CD4-positive, alpha-beta T cell treated with Interleukin-1 beta for 1 hour (primary cell): ENCODE measurements around the gene ADK.

Experiments used
- DNase-seq, 2 donors: peaks; one replicate each; pipeline ENCODE4 v3.0.0-alpha.2; 2020 to 2022

Gene ADK

DNA sequence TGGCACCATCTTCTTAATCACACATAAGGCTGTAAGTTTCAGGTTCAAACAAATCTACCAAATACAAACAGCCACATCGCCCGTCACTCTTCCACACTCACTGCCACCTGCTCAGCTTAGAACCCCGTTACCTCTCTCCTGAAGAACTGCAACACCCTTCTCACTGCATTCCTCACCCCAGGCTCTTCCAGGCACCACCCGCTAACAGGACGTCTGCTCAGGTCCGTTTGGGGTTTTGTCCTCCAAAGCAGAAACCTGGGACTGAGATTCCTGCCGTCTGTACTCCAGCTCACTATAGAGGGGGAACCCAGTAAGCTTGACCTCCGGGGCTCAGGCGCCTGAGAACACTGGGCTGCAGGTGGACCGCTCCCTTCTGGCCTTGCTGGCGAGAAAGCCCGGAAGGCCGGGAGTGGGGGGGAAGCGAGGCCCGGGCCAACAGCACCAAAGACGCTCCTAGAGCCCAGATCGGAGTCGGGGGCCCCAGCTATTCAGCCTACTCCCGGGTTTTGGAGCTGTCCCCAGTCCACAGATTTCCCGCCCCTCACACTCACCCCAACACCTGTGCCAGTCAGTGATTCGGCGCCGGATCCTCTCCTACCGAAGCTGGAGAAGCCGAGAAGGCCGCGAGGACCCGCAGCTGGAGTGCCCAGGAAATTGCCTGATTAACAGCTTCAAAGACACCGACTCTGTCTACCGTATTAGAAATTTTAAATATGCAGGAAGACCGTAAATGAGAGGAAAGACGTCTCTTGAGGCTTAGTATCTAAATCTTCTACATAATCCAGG, 624 bp upstream of the ADK start, which contains the start of gene AP3M1:
Gene AP3M1 (minus strand): TSS at position 625 of the 786 bp plus-strand sequence. CDS start 12,449 bp downstream, outside the sequence.
- no peak for DNase-seq

DNA sequence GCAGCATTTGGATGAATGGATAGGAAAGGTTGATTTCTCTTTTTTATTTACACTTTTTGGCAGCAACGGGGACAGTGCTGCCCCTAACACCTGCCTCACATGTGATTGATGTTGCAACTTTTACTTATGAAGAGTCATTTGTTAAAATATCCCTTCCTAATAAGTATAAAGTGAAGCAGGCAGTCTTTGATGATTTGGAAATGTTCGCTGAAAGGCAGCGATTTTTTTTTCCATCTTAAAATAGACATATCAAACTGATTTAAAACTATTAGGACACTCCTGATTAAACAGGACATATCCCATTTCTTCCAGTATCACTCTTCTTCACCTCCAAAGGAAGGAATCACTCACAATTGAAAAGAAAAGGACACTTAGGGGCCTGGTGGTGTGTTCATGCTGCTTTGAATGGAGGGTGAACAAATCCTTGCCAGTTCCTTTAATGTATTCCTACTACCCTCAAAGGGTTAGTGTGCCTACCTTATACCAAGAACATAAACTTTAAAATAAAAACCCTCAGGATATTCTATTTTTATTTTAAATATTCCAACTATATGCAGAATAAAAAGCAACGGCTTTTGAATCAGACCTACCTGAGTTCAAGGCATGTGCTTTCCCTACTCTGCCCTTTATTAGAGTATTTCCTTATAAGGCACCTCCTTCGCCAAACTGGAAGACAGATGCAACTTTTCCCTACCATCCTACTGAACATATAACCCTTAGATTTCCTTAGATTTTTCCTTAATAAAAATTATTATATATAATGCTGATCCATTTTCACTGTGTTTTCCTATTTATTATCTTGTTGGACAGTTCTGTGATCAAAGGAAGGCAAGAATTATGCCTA, 1.1 kb downstream of the ADK start:
- no peak for DNase-seq

DNA sequence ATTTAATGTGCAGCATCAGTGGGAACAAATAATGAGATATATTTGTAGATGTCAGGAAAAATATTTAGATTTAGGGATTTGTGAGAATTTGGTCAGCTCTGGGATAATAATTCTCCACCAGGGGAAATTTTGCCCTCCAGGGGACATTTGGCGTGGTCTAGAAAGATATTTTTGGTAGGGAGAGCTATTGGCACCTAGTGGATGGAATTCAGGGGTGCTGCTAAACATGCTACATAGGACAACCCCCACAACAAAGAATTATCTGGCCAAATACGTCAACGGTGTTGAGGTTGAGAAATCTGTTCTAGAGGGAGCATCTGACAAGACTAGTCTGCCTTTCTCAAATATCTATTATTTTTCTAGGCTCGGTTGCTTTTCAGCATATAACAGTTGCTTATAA, 2.1 kb downstream of the ADK start:
- no peak for DNase-seq

DNA sequence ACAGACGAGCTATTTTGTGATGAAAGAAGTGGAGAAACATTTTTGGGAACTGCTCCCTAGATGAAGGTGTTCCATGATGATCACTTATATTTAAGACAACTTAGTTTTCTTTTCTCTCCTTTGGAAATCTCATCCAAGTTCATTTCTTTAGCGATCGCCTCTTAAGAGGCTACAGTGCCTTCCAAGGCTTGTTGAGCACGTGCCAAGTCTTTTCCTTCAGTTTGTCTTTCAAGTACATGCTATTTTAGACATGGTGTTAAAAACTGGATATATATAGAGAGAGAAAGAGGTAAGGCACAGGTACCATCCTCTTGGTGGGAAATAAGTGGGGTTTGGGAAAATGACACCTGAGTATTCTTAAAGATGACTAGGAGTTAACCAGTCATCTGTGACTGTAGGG, 2.7 kb downstream of the ADK start:
- DNase-seq: no peak

DNA sequence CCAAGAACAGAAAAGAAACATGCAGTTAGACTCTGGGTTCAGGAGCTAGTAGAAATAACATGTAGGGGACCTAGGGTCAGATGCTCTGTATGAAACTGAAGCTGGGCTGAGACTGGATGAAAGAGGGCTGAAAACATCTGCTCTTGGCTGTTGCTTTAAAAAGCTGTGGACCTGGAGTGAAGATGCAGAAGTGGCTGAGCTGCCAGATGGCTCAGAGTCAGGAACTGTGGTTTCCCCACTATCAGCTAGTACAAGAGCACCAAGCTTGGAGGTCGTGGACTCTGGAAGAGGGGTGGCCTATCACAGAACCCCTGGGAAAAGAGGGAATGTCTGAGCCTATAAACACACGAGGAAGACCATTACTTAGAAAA, 5.9 kb downstream of the ADK start:
- no peak for DNase-seq

DNA sequence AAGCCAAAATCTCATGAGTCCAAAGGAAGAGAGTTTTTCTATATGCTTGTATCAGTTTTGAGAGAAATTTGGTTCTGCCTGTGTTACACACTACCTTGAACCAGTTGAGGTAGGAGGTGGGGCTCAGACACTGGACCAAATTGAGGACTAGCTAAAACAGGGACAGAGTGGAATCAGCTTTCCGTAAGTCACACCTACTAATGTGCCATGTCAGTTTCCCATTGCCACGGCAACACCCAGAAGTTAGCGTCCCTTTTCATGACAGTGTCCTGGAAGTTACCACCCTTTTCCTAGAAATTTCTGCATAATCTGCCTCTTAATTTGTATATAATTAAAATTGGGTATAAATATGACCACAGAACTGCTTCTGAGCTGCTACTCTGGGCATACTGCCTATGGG, 9.0 kb downstream of the ADK start:
- DNase-seq: no peak

DNA sequence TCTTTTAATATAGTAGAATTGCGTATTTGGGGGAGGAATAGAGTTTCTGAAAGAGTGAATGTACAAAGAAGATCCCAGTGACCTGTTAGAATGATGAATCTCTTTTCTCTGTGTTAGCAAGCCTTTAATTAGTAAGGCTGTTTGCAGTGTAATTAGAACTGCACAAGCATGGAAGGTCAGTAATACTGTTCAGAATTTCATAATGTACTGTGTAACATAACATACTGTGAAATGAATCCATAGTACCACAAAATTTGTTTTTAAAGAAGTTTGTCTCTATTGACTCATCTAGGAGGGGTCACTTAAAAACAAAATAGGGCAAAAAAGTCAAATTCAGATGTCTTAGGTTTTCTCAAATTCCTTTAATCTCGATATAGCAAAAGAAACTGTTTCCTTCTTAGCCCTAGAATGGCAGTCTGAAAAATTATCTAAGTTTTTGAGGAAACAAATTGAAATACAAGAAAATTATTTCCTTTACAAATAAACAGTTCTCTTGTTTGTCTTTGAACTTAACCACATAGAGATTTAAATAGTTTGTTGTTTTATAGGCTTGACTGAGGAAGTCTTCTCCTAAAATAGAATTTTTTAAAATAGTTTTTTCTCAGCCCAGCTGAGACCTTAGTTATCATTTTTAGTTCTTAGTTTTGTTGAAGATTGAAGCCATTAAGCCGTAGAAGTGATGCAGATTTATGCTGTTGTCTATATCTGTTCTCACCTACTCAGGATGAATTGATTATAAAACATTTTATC, 12.5 kb downstream of the ADK start:
- no peak for DNase-seq

DNA sequence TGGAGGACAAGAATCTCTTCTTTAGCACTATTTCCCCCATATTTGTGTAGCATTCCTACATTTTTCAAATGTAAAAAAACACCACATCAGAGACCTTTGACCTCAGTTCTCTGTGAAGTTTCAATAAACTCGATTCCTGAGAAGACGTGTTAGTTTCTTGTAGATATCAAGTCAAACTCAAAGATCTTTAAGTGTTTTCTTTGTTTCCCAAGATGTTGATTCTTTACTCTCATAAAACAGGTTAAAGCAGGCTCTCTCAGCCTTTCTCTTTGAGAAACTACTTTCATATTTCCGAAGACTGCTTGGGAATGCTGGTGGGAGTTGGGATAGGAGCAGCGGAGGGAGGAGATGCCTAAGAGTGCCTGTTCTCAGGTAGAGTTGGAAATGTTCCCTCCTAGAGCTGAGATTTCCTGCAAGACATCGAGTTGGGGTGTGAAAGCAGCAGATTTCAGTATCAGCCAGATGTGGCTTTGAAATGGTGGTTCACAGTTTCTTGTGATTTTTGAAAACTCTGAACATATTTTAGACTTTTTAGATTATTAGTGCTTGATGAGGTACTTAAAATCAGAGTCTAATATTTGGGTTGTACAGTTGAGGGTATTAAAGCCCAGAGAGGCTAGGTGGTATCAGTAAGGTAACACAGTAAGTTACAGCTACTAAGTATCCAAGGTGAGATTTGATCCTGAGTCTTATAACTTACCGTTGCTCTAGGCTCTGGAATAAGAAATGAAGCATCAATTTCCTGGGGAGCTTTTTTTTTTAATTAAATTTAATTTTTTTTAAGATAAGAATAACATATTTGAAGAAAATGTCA, 13.9 kb downstream of the ADK start:
- DNase-seq: no peak

DNA sequence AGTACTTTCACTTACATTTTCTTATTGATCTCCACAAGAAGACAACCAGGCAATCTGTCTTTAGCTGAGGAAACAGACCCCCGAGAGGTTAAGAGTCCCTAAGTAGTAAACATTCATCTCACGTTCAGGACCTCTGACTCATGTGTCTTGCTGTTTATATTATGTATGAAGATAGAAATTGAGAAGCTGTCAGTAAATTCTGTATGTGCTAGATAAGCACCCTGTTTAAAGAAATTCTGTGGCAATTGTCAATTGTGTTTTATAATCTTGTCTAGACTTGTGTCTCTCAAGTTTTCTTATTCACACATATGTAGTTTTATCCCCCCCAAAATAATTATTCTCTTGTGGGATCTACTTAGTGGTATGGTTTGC, 14.5 kb downstream of the ADK start:
- no peak for DNase-seq

DNA sequence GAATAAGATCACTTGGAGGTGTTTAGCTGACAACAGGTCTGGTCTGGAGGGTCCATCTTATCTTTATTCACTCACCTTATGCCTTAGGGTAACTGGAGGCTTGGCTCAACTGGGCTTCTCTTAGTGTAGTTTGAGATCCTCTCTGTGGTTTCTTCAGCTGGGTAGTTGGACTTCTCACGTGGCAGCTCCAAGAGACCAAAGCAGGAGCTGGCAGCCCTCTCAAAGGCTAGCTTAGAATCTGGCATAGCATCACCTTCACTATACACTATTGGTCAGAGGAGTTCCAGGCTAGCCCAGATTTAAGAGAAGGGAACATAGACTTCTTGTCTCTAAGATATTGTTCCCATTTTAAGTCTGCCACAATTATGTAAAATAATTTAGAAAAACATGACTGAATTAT, 16.4 kb downstream of the ADK start:
- DNase-seq: no peak

DNA sequence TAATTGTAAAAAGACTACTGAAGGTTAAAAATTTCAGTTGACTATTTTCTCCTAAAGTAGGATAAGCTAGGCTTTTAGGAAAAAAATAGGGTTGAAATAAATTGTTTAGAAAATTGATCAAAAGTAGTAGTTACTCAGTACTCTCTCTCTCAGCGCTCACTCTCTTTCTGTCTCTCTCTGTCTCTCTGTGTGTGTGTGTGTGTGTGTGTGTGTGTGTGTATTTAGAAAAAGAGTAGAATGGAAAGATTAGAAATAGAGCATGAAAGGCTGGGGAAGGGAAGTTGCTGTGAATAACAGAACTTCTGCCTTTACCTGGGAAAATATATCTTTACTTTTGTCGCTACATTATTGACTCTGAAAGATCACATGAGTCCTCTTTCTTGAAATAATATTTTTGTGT, 20.6 kb downstream of the ADK start:
- DNase-seq: no peak

DNA sequence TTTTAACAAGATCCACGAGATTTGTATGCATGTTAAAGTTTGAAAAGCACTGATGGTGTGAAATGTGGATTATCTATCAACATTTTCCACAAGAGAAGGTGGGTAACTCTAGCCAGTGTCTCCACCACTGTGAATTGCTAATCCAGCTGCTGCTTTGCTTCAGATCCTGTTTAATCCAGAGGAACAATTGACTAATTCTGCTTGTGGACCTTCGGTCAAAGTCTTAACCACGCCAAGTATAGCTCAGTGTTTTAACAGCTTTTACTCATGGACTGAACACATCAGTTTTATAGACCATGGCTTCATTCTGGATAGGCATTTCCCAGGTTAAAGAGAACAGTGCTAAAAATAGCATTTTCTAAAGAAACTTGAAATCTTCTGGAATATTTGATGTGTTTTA, 23.5 kb downstream of the ADK start:
- no peak for DNase-seq

DNA sequence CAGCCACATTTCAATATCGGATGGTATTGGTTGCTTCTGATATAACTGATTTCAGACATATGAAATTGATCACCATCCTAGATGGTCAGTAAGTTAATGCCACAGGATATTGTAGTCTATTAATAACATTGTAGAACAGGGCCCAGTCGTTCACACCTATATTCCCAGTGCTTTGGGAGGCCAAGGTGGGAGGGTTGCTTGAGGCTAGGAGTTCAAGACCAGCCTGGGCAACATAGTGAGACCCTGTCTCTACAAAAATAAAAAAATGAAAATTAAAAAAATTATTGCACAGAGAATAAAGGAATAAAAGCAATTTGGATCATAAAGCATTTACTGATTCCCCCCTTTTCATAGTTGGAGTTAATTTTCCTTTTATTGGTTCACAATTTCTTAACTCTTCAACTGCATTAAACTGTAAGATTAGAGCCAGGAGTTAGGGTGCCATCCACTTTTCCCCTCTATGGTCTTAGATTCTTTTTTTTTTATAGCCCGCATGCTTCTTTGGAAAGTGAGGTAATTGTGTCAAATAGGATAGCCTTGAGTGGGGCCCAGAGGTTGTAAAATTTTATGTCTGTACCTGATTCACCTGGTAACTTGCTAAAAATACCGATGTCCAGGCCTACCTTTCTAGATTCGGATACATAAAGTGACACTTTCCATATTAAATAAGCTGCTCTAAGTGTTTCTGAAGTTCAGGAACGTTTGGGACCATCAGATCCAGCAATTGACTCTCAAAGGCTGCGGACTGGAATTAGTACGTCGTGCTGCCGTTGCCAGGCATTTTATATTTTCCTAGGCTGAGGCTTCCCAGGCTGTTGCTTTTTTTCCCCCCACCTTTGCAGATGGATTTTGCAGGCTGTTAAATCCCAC, 24.7 kb downstream of the ADK start:
- no peak for DNase-seq

DNA sequence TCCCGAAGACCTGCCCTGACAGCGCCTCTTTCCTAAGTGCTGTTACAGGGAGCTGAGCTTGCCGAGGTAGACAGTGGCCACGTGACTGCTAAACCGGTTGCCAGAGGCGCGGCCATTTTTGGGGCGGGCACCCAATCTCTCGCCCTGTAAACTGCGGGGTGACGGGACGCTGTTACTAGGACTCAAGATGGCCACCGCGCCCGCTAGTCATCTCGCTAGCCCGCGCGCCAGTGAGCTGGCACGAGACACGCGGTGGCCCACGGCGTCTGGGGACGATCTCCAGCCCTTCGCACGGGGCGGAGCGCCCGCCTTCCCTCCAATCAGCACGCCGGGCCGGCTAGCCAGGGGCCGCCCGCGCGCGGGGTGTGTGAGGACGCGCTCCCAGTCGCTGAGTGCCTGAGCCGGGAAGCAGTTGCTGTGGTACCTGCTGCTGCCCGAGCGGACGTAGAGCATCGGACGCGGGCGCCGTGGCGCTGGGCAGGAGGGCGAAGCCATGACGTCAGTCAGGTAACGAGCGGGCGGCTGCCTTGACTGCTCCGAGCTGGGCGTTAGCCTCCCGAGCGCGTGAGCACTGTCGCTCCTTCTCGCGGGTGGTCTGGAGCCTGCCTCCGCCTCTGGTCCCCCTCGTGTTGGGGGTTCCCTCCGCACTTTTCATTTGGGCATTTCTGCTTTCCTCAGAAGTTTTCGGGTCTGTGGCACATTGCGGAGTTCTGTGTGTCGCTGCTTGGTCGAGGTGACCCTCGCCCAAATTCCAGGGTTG, 25.5 kb downstream of the ADK start:
- DNase-seq: peak; percentile 96

DNA sequence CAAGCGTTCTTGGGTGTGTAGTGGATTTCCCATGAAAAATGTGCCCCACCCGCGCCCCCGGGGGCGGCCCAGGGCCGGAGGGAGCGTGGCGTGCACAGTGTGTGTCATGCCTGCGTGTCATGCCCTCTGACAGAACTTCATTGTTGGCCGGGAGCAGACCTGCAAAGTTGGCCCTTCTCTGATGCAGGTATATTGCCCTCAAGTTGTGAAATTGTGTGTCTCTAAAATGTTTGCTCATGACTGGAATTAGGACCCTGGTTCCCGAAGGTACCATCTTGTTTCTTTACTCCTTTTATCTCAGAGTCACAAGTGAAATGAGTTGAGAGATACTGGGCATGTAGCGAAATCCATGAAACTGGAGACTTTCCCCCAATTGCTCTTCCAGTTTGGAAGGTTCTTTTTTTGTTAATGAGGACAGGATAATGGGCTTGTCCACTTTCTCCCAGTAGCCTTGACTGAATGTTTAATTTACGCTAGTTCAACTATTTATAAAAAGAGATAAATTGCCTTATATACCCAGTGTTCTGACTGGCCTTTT, 26.2 kb downstream of the ADK start:
- DNase-seq: peak; percentile 19 to 30

DNA sequence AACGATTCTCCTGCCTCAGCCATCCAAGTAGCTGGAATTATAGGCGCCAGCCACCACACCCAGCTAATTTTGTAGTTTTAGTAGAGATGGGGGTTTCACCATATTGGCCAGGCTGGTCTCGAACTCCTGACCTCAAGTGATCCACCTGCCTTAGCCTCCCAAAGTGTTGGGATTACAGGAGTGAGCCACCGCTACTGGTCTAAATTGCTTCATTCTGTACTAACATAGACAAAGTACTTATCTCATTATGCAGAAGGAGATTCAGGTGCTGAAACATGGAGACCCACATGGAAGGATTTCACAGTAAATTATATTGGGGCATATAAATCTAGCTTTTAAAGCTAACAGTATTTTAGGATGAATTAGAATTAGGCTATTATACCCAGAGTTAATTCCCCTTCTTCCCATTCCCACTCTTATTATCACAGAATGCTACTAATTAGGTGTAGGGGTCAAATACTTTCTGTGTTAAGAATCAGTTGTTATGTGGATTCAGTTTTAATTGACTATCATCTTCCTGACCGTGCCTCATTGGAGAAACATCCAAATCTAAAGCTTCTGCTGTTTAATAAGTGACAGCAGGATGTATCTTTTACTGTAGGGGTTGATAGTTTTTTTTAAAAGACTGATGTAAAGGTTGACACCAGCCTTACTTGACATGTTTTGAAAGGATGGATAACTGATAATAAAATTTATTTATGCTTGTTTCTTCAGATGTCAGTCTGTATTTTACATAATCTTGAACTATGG, 27.2 kb downstream of the ADK start:
- no peak for DNase-seq

DNA sequence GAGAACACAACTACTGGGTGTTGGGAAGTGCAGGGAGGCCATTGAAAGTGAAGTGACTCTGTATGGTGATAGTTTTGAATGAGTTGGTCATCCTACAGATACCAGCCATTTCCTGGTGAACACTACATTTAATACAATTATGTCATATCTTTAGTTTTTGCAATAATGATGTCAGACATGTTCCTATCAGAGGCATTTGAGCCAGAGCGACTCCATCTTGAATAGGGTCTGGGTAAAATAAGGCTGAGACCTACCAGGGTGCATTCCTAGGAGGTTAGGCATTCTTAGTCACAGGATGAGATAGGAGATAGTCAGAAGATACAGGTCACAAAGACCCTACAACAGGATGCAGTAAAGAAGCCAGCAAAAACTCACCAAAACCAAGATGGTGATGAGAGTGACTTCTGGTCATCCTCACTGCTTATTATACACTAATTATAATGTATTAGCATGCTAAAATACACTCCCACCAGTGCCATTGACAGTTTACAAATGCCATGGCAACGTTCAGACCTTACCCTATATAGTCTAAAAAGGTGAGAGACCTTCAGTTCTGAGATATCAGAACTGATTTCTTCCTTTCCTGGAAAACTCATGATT, 28.2 kb downstream of the ADK start:
- no peak for DNase-seq

DNA sequence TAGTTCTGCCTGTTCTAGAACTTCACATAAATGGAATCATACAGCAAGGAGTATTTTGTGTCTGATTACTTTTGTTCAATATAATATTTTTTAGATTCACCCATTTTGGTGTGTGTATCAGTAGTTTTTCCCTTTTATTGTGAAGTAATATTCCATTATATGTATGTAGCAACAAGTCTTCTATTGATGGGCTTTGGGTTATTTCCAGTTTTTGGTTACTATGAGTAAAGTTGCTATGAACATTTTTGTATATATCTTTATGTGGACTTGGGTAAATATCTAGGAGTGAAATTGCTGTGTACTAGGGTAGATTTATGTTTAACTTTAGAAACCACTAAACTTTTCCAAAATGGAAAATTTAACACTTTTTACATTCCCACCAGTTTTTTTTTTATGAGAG, 35.7 kb downstream of the ADK start:
- no peak for DNase-seq

DNA sequence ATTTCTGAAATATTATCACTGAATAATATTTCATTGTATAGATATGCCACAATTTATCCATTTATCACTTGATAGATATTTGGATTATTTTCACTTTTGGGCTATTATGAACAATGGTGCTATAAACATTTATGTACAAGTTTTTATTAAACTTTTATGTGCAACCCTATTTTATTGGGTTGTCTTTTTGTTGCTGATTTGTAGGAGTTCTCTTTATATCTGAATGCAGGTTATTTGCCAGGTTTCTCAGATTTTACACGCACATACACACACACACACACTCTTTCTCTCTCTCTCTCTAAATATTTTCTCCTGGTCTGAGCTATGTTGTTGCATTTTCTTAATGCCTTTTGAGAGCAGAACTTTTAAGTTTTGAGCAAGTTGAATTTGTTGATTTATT, 36.2 kb downstream of the ADK start:
- no peak for DNase-seq
